NOMO-1 treated with DMSO at 0.1 percent for 48 hours (cell line): ENCODE measurements around the gene CDC14B.
"Not testable (repeated sequence)": the region's sequence is repeated elsewhere in the genome, so short reads cannot be mapped to it uniquely, and the experiment has no call there.

Experiments
- DNase-seq: peaks from one replicate; lab custom pipeline; 2025; ENCODE audit not compliant: unreplicated experiment; lab: John Stamatoyannopoulos, UW

The CDC14B gene

GRCh38 chr9:96626912-96627311, 7.3 kb upstream of the CDC14B start:
- no peak for DNase-seq

GRCh38 chr9:96621618-96622017, 2.0 kb upstream of the CDC14B start:
- DNase-seq, result no peak

GRCh38 chr9:96620832-96621269, 1.2 kb upstream of the CDC14B start:
- no peak for DNase-seq

GRCh38 chr9:96620181-96620514, 505 bp upstream of the CDC14B start:
- DNase-seq, result no peak

GRCh38 chr9:96619124-96619465, 548 bp downstream of the CDC14B start:
- DNase-seq, result no peak

- no peak for DNase-seq
Measured at GRCh38 chr9:96618209-96619123, 1.2 kb downstream of the CDC14B start.

GRCh38 chr9:96617439-96618185, 2.0 kb downstream of the CDC14B start:
- no peak for DNase-seq

GRCh38 chr9:96616817-96617438, 2.7 kb downstream of the CDC14B start:
- DNase-seq, result no peak

GRCh38 chr9:96615411-96615810, 4.2 kb downstream of the CDC14B start:
- DNase-seq, result no peak

GRCh38 chr9:96614664-96615063, 5.0 kb downstream of the CDC14B start:
- DNase-seq, result not testable (repeated sequence)

- DNase-seq, result no peak
Measured at GRCh38 chr9:96612966-96613589, 6.6 kb downstream of the CDC14B start.

- no peak for DNase-seq
Measured at GRCh38 chr9:96612105-96612965, 7.3 kb downstream of the CDC14B start.

GRCh38 chr9:96611302-96611701, 8.3 kb downstream of the CDC14B start:
- no peak for DNase-seq

- DNase-seq, result no peak
Measured at GRCh38 chr9:96609732-96610131, 9.9 kb downstream of the CDC14B start.

- DNase-seq, result no peak
Measured at GRCh38 chr9:96607971-96608370, 11.7 kb downstream of the CDC14B start.

- no peak for DNase-seq
Measured at GRCh38 chr9:96605328-96605727, 14.3 kb downstream of the CDC14B start.

GRCh38 chr9:96604004-96604319, 15.7 kb downstream of the CDC14B start:
- DNase-seq, result no peak

- no peak for DNase-seq
Measured at GRCh38 chr9:96603305-96604003, 16.2 kb downstream of the CDC14B start.

GRCh38 chr9:96599298-96599697, 20.3 kb downstream of the CDC14B start:
- peak; percentile 52 for DNase-seq

- DNase-seq, result no peak
Measured at GRCh38 chr9:96596601-96597111, 23.0 kb downstream of the CDC14B start.
